Stimulated activated memory B cell treated with anti-CD40 and anti-IgM and Interleukin-4, amounts not matched to agents 10 μg/mL and 1 μg/mL and 100 μg/mL, for 72 hours (primary cell): ENCODE data around the gene CHCHD10.

Experiments
- ATAC-seq: fragments of 150-1000 bp; cut with Tn5 transposase; 2 replicates; pipeline ENCODE4 v1.10.0; 2021
- H3K27ac Mint-ChIP-seq: one replicate; pipeline ENCODE4 v1.8.0; 2022; ENCODE audit warnings: mild to moderate bottlenecking, mixed read lengths
- H3K27me3 Mint-ChIP-seq: one replicate; pipeline ENCODE4 v1.8.0; 2022; ENCODE audit warnings: mixed read lengths
- H3K36me3 Mint-ChIP-seq: one replicate; pipeline ENCODE4 v1.8.0; 2022; ENCODE audit warnings: mixed read lengths
- H3K4me1 Mint-ChIP-seq: one replicate; pipeline ENCODE4 v1.8.0; 2022; ENCODE audit warnings: mixed read lengths
- H3K4me3 Mint-ChIP-seq: one replicate; pipeline ENCODE4 v1.8.0; 2022; ENCODE audit warnings: mild to moderate bottlenecking, moderate library complexity, mixed read lengths
- H3K9me3 Mint-ChIP-seq: one replicate; pipeline ENCODE4 v1.8.0; 2022; ENCODE audit warnings: mixed read lengths

CHCHD10 gene

GRCh38 chr22:23767673-23768548 is at the start of gene CHCHD10:
Gene CHCHD10 (minus strand): TSS chr22:23767972. CDS start chr22:23767874, 98 bp downstream.
- ATAC-seq = peak; percentile 79
- no peaks in the 10 kb centered on the region for H3K9me3 Mint-ChIP-seq

GRCh38 chr22:23817146-23817545 is 49.4 kb upstream of the CHCHD10 start:
- Mint-ChIP-seq H3K27ac (peak overlapping the region; percentile 46), H3K9me3 (no peaks in the 10 kb centered on the region), H3K36me3 (peaks cover 79% of the 10 kb centered on the region), H3K4me3 (no peak overlapping the region), H3K27me3 (no peaks in the 10 kb centered on the region), H3K4me1 (peaks cover 49% of the 10 kb centered on the region)
- no peak for ATAC-seq

More at GRCh38 chr22:23767673-23768548, at the start of gene CHCHD10:
- Mint-ChIP-seq H3K4me3 (peak within 1 kb of the TSS; percentile 94), H3K27me3 (no peaks in the 10 kb centered on the region), H3K36me3 (peaks cover 5% of the 10 kb centered on the region), H3K27ac (peak within 1 kb of the TSS; percentile 94), H3K4me1 (peaks cover 90% of the 10 kb centered on the region)

GRCh38 chr22:23816156-23816976 is 48.6 kb upstream of the CHCHD10 start:
- peak overlapping the region; percentile 50 for H3K27ac Mint-ChIP-seq
- H3K27me3 Mint-ChIP-seq = no peaks in the 10 kb centered on the region
- peaks cover 54% of the 10 kb centered on the region for H3K4me1 Mint-ChIP-seq
- no peaks in the 10 kb centered on the region for H3K9me3 Mint-ChIP-seq
- peaks cover 77% of the 10 kb centered on the region for H3K36me3 Mint-ChIP-seq
- H3K4me3 Mint-ChIP-seq = no peak overlapping the region
- ATAC-seq = no peak

- H3K27me3 Mint-ChIP-seq = no peaks in the 10 kb centered on the region
- peak overlapping the region; percentile 50 for H3K27ac Mint-ChIP-seq
- peaks cover 80% of the 10 kb centered on the region for H3K36me3 Mint-ChIP-seq
- peaks cover 54% of the 10 kb centered on the region for H3K4me1 Mint-ChIP-seq
- ATAC-seq = no peak
- no peaks in the 10 kb centered on the region for H3K9me3 Mint-ChIP-seq
- H3K4me3 Mint-ChIP-seq = no peak overlapping the region
Measured at GRCh38 chr22:23815541-23816155, 47.9 kb upstream of the CHCHD10 start.

- Mint-ChIP-seq H3K9me3 (no peaks in the 10 kb centered on the region), H3K4me1 (peaks cover 34% of the 10 kb centered on the region), H3K36me3 (peaks cover 57% of the 10 kb centered on the region), H3K27ac (no peak overlapping the region), H3K4me3 (no peak overlapping the region), H3K27me3 (no peaks in the 10 kb centered on the region)
- ATAC-seq = no peak
Measured at GRCh38 chr22:23812378-23812777, 44.6 kb upstream of the CHCHD10 start.

- H3K27me3 Mint-ChIP-seq = no peaks in the 10 kb centered on the region
- H3K36me3 Mint-ChIP-seq = peaks cover 68% of the 10 kb centered on the region
- H3K9me3 Mint-ChIP-seq = no peaks in the 10 kb centered on the region
- peak overlapping the region; percentile 94 for H3K27ac Mint-ChIP-seq
- H3K4me1 Mint-ChIP-seq = peaks cover 69% of the 10 kb centered on the region
- H3K4me3 Mint-ChIP-seq = peak overlapping the region; percentile 10
- ATAC-seq = peak; percentile 53
Measured at GRCh38 chr22:23806837-23807236, 39.1 kb upstream of the CHCHD10 start.

- H3K27ac Mint-ChIP-seq = peak overlapping the region; percentile 94
- H3K4me1 Mint-ChIP-seq = peaks cover 75% of the 10 kb centered on the region
- H3K9me3 Mint-ChIP-seq = no peaks in the 10 kb centered on the region
- no peaks in the 10 kb centered on the region for H3K27me3 Mint-ChIP-seq
- peak overlapping the region; percentile 82 for H3K4me3 Mint-ChIP-seq
- ATAC-seq = no peak
- H3K36me3 Mint-ChIP-seq = peaks cover 61% of the 10 kb centered on the region
Measured at GRCh38 chr22:23804781-23805291, 37.1 kb upstream of the CHCHD10 start.

GRCh38 chr22:23803001-23803819 is 35.4 kb upstream of the CHCHD10 start:
- Mint-ChIP-seq H3K36me3 (peaks cover 68% of the 10 kb centered on the region), H3K27ac (peak overlapping the region; percentile 94), H3K4me3 (peak overlapping the region; percentile 88), H3K4me1 (peaks cover 90% of the 10 kb centered on the region), H3K9me3 (no peaks in the 10 kb centered on the region), H3K27me3 (no peaks in the 10 kb centered on the region)
- ATAC-seq = no peak

GRCh38 chr22:23801886-23802377 is 34.2 kb upstream of the CHCHD10 start:
- Mint-ChIP-seq H3K36me3 (peaks cover 66% of the 10 kb centered on the region), H3K9me3 (no peaks in the 10 kb centered on the region), H3K4me1 (peaks cover 89% of the 10 kb centered on the region), H3K27ac (peak overlapping the region; percentile 94), H3K4me3 (peak overlapping the region; percentile 88), H3K27me3 (no peaks in the 10 kb centered on the region)
- ATAC-seq = no peak

- peaks cover 87% of the 10 kb centered on the region for H3K4me1 Mint-ChIP-seq
- peak; percentile 10 for ATAC-seq
- H3K9me3 Mint-ChIP-seq = no peaks in the 10 kb centered on the region
- H3K27me3 Mint-ChIP-seq = no peaks in the 10 kb centered on the region
- H3K36me3 Mint-ChIP-seq = peaks cover 67% of the 10 kb centered on the region
- peak overlapping the region; percentile 94 for H3K27ac Mint-ChIP-seq
- peak overlapping the region; percentile 88 for H3K4me3 Mint-ChIP-seq
Measured at GRCh38 chr22:23801238-23801821, 33.6 kb upstream of the CHCHD10 start.

- H3K4me3 Mint-ChIP-seq = peak overlapping the region; percentile 88
- H3K27me3 Mint-ChIP-seq = no peaks in the 10 kb centered on the region
- H3K4me1 Mint-ChIP-seq = peaks cover 81% of the 10 kb centered on the region
- H3K9me3 Mint-ChIP-seq = no peaks in the 10 kb centered on the region
- peak overlapping the region; percentile 94 for H3K27ac Mint-ChIP-seq
- peak; percentile 89 for ATAC-seq
- peaks cover 65% of the 10 kb centered on the region for H3K36me3 Mint-ChIP-seq
Measured at GRCh38 chr22:23800297-23801237, 32.8 kb upstream of the CHCHD10 start.

GRCh38 chr22:23796461-23796860 is 28.7 kb upstream of the CHCHD10 start:
- Mint-ChIP-seq H3K4me3 (no peak overlapping the region), H3K4me1 (peaks cover 56% of the 10 kb centered on the region), H3K27me3 (no peaks in the 10 kb centered on the region), H3K27ac (peak overlapping the region; percentile 76), H3K36me3 (peaks cover 55% of the 10 kb centered on the region), H3K9me3 (no peaks in the 10 kb centered on the region)
- ATAC-seq = no peak

- Mint-ChIP-seq H3K27ac (peak overlapping the region; percentile 50), H3K9me3 (no peaks in the 10 kb centered on the region), H3K36me3 (peaks cover 53% of the 10 kb centered on the region), H3K4me1 (peaks cover 43% of the 10 kb centered on the region), H3K27me3 (no peaks in the 10 kb centered on the region), H3K4me3 (no peak overlapping the region)
- ATAC-seq = no peak
Measured at GRCh38 chr22:23793326-23793725, 25.6 kb upstream of the CHCHD10 start.
